Measurements from ENCODE around the gene MGAT4B. TPM values are rescaled to one million over a fixed set of nuclear protein-coding genes. Genes with fewer than 3 reads are reported as not detected.

Gene MGAT4B
- total RNA-seq, 1 experiment from 2014 or later = 59.5 TPM

DNA sequence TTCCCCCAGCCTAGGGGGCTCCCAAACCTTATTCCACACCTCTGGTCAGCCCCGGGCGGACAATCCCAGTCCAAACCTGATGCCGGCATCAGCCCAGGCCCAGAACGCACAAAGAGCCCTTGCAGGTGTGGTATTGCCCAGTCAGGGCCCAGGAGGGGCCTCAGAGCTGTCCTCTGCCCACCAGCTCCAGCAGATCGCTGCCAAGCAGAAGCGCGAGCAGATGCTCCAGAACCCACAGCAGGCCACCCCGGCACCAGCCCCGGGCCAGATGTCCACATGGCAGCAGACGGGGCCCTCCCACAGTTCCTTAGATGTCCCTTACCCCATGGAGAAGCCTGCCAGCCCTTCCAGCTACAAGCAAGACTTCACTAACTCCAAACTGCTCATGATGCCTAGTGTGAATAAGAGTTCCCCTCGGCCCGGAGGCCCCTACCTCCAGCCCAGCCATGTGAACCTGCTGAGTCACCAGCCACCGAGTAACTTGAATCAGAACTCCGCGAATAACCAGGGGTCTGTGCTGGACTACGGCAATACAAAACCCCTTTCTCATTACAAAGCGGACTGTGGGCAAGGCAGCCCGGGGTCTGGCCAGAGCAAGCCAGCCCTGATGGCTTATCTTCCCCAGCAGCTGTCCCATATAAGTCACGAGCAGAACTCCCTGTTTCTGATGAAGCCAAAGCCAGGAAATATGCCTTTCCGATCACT lies 40.5 kb downstream of the MGAT4B start:
- DNase-seq (ENCODE audit: low spot score) = no peak
- intact Hi-C loops (cut with micrococcal nuclease; ENCODE audit: unreplicated experiment) = no loop called here
- peaks cover 41% of the 10 kb centered on the region for H3K36me3 ChIP-seq (ENCODE audit: insufficient read depth, low read length, poor library complexity, severe bottlenecking)
- H3K27ac ChIP-seq (ENCODE audit: low read depth, low read length, poor library complexity, severe bottlenecking) = peak overlapping the region; percentile 67
- no peaks in the 10 kb centered on the region for H3K27me3 ChIP-seq (replicated peaks; ENCODE audit: insufficient read depth, low read depth, low read length, poor library complexity)
- TF ChIP-seq EZH2 (IDR thresholded peaks at IDR 0.05; ENCODE audit: borderline replicate concordance, low read depth, low read length, poor library complexity, severe bottlenecking) = no peak
- TF ChIP-seq, protein P1, sequence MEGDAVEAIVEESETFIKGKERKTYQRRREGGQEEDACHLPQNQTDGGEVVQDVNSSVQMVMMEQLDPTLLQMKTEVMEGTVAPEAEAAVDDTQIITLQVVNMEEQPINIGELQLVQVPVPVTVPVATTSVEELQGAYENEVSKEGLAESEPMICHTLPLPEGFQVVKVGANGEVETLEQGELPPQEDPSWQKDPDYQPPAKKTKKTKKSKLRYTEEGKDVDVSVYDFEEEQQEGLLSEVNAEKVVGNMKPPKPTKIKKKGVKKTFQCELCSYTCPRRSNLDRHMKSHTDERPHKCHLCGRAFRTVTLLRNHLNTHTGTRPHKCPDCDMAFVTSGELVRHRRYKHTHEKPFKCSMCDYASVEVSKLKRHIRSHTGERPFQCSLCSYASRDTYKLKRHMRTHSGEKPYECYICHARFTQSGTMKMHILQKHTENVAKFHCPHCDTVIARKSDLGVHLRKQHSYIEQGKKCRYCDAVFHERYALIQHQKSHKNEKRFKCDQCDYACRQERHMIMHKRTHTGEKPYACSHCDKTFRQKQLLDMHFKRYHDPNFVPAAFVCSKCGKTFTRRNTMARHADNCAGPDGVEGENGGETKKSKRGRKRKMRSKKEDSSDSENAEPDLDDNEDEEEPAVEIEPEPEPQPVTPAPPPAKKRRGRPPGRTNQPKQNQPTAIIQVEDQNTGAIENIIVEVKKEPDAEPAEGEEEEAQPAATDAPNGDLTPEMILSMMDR (conservative IDR thresholded peaks at IDR 0.05; ENCODE audit: low read depth, low read length) = no peak
- POLR2A ChIA-PET (ENCODE audit: low non-redundant PET) = no interaction called here
- no peaks in the 10 kb centered on the region for H3K9me3 ChIP-seq (ENCODE audit: low read depth, low read length, poor library complexity, severe bottlenecking)
- H3K4me3 ChIP-seq (ENCODE audit: low read depth, low read length, poor library complexity, severe bottlenecking) = no peak overlapping the region
- H3K4me1 ChIP-seq (ENCODE audit: insufficient read depth, low read length, poor library complexity, severe bottlenecking) = peaks cover 53% of the 10 kb centered on the region
- CTCF ChIA-PET = no interaction called here
- no TSS peak for BruUV-seq (replicated peaks)

DNA sequence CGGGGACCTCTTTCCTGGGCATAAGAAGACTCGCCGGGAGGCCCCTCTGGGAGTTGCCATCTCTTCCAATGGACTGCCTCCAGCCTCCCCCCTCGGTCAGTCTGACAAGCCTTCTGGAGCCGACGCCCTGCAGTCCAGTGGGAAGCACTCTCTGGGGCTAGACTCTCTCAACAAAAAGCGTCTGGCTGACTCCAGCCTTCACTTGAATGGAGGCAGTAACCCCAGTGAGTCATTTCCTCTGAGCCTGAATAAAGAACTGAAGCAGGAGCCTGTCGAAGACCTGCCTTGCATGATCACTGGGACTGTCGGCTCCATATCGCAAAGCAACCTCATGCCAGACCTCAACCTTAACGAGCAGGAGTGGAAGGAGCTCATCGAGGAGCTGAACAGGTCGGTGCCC lies 41.3 kb downstream of the MGAT4B start:
- ChIA-PET POLR2A (ENCODE audit: low non-redundant PET) (no interaction called here), CTCF (interaction anchor here (0.5 kb wide), 1 partner anchor 46 kb away, joined by 3 read pairs; no protein-coding TSS in a partner anchor)
- Histone ChIP-seq H3K36me3 (ENCODE audit: insufficient read depth, low read length, poor library complexity, severe bottlenecking) (peaks cover 35% of the 10 kb centered on the region), H3K9me3 (ENCODE audit: low read depth, low read length, poor library complexity, severe bottlenecking) (no peaks in the 10 kb centered on the region), H3K27me3 (replicated peaks; ENCODE audit: insufficient read depth, low read depth, low read length, poor library complexity) (no peaks in the 10 kb centered on the region), H3K27ac (ENCODE audit: low read depth, low read length, poor library complexity, severe bottlenecking) (peak overlapping the region; percentile 67), H3K4me1 (ENCODE audit: insufficient read depth, low read length, poor library complexity, severe bottlenecking) (peaks cover 53% of the 10 kb centered on the region), H3K4me3 (ENCODE audit: low read depth, low read length, poor library complexity, severe bottlenecking) (no peak overlapping the region)
- DNase-seq (ENCODE audit: low spot score) = peak; percentile 73
- intact Hi-C loops (cut with micrococcal nuclease; ENCODE audit: unreplicated experiment) = no loop called here
- no TSS peak for BruUV-seq (replicated peaks)
- TF ChIP-seq, protein P1 (conservative IDR thresholded peaks at IDR 0.05; ENCODE audit: low read depth, low read length) = no peak
- TF ChIP-seq EZH2 (IDR thresholded peaks at IDR 0.05; ENCODE audit: borderline replicate concordance, low read depth, low read length, poor library complexity, severe bottlenecking) = no peak

GRCh38 chr5:179764056-179764455 lies 42.6 kb downstream of the MGAT4B start:
- no peak overlapping the region for H3K4me3 ChIP-seq (ENCODE audit: low read depth, low read length, poor library complexity, severe bottlenecking)
- intact Hi-C loops (cut with micrococcal nuclease; ENCODE audit: unreplicated experiment) = no loop called here

More at GRCh38 chr5:179764056-179764455, 42.6 kb downstream of the MGAT4B start:
- TF ChIP-seq, protein P1 (conservative IDR thresholded peaks at IDR 0.05; ENCODE audit: low read depth, low read length) = no peak
- no peaks in the 10 kb centered on the region for H3K27me3 ChIP-seq (replicated peaks; ENCODE audit: insufficient read depth, low read depth, low read length, poor library complexity)
- no peak for DNase-seq (ENCODE audit: low spot score)
- ChIA-PET POLR2A (ENCODE audit: low non-redundant PET) (no interaction called here), CTCF (interaction anchor here (0.9 kb wide), 1 partner anchor 31 kb away, joined by 3 read pairs; no protein-coding TSS in a partner anchor)
- H3K9me3 ChIP-seq (ENCODE audit: low read depth, low read length, poor library complexity, severe bottlenecking) = no peaks in the 10 kb centered on the region
- peaks cover 53% of the 10 kb centered on the region for H3K4me1 ChIP-seq (ENCODE audit: insufficient read depth, low read length, poor library complexity, severe bottlenecking)
- no TSS peak for BruUV-seq (replicated peaks)
- no peak overlapping the region for H3K27ac ChIP-seq (ENCODE audit: low read depth, low read length, poor library complexity, severe bottlenecking)
- H3K36me3 ChIP-seq (ENCODE audit: insufficient read depth, low read length, poor library complexity, severe bottlenecking) = peaks cover 28% of the 10 kb centered on the region
